GM11168 (cell line): ENCODE results near the gene EEF2.
"Not testable (repeated sequence)": the region's sequence is repeated elsewhere in the genome, so short reads cannot be mapped to it uniquely, and the experiment has no call there.

ENCODE experiments used
- in situ Hi-C: fragments of 300-500 bp; cut with MboI; formaldehyde crosslinking; loops from one replicate; pipeline ENCODE4 v1.12.0; 2022; ENCODE audit warnings: low sequenced_read_pairs; ENCODE audit not compliant: unreplicated experiment

Gene EEF2

DNA sequence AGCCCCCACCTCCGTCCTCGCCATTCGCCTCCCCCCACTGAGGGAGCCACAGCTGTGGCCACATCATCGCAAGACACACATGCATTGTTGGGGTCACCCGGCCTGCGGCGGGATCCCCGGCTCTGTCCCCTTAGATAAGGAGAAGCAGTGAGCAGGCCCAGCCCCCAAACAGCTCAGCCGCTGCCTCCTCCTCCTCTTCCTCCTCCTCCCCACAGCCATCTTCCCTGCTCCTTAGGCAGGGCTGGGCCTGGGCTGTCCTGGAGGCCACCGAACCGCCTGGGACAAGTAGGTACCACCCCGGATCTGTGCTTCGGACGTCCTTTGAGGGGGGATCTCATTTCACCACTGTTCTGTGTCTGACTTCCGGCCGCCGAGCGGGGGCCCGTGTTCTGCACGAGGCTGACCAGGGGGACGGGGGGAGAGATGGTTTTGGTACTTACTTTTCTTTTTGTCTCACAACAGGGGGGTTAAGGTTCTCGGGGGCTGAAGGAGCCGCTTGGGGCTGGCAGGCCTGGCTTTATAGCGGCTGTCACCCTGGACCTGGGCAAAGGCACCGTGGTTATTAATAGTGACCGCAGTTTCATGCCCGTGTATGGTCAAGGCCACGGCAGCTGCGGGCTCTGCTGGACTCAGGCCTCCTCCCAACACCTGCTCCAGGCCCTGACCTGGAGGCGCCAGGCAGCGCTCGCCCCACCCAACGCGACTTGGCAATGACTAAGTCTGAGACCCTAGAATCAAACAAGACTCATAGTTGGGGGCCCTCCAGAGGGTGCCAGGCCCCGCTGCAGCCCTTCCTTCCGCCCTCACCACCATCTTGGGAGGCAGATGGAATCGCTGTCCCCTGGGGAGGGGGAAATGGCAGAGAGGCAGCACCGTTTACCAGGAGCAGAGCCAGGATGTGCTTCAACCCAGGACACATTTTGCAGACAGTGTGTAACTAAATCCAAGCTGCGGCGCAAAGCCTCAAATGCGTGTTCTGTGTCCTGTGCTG is 34.1 kb downstream of the EEF2 start:
- in situ Hi-C loops = no loop called here

DNA sequence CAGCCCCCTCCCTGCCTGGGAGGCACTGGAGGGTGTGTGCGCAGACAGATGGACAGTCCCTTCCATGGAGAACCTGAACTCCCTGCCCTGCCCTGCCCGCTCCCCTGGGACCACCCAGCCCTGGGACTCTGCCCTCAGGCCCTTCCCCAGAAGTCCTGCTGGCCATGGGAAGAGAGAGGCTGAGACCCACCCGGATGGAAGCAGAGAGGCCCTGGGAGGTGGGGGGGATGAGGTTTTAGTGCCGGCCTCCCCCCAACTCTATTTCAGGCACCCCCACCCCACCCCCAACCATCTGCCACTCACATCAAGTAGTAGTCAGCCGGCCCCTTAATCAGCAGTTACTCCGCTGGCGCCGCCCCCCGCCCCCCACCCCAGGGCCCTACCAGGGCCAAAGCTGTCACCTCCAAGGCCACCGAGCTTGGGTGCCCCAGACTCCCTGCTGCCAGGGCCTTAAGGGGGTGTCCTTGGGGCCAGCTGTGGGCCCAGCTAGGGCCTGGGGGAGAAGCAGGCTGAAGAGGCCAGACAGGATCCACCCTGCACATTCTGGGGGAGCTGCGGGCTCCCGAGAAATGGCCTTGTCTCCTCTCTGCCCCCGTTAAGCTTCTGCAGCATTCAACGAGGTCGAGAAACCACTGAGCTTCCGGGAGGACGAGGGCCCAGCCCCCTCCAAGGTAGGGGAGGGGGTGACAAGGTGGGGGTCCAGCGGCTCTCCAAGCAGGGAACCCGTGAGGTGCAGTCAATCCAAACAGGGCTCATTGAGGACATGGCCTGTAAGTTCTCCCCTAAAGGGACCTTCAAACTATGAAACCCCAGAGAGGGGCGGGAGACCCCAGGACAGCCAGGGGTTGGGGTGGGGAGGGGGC is 35.0 kb downstream of the EEF2 start:
- in situ Hi-C loops = no loop called here

DNA sequence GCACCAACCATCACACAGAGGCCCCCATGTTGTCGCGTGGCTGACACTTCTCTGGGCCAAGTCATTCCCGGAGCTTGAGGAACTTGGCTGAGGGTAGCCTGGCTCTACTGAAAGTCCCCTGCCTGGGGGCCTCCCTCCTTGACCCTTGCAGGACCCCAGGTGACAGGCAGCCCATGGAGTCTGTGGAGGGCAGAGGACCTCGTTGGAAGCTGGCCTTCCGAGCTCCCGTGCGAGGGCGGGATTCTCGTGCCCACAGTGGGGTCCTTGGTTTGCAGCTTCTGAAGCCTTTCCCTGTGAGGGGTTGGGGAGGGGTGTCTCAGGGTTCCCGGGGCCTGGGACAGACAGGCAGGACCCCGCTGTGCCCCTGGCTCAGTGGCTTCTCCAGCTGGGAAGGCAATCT is 36.0 kb downstream of the EEF2 start:
- in situ Hi-C loops = no loop called here

DNA sequence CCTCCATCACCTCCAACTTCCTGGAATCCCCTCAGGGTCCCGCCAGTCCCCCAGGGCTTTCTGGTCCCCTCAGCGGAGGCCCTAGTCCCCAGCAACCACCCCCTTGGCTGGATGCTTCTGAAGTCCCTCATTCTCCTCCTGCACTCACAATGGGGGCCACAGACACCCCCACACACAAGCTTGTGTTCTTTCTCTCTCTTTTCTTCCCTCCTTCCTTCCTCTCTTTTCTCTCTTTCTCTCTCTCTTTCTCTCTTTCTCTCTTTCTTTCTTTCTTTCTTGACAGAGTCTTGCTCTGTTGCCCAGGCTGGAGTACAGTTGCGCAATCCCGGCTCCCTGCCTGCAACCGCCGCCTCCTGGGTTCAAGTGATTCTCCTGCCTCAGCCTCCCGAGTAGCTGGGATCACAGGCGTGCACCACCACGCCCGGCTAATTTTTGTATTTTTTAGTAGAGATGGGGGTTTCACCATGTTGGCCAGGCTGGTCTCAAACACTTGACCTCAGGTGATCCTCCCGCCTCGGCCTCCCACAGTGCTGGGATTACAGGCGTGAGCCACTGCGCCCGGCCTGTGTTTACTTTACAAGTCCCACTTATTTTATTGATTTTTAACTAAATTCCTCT is 37.8 kb downstream of the EEF2 start:
- in situ Hi-C loops = not testable (repeated sequence)

DNA sequence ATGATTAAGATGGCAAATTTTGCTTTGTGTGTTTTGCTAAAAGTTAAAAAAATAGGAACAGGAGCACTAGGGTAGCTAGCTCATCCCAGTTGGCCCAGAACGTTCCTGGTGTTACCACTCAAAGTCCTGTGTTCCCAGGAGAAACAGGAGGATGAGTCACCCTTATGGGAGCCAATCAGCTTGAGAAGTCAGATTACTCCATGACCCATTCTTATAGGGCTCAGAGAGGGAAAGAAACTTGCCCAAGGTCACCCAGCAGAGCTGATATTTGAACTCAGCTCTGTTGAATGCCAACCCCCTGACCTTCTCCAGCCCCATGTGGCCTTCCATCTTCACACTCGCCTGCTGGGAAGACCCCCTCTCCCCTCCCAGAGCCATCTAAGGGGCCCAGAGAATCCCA is 39.4 kb downstream of the EEF2 start:
- in situ Hi-C loops = no loop called here

DNA sequence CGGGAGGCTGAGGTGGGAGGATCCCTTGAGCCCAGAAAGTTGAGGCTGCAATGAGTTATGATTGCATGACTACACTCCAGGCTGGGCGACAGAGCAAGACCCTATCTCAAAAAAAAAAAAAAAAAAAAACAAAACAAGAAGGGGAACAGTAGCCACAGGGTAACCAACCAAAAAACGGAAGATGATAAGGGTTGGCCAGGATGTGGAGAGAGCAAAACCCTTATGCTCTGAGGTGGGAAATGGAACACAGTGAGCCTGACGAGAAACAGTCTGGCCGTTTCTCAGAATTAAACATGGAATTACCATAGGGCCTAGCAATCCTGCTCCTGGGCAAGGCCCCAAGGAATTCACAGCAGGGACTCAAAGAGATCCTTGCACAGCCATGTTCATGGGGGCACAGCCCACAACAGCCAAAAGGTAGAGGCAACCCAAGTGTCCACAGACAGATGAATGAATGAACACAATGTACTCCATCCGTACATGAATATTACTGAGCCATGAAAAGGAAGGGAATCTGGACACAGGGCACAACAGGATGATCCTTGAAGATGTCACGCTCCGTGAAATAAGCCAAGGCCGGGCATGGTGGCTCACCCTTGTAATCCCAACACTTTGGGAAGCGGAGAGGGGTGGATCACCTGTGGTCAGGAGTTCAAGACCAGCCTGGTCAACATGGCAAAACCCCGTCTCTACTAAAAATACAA is 41.1 kb downstream of the EEF2 start:
- in situ Hi-C loops = no loop called here

DNA sequence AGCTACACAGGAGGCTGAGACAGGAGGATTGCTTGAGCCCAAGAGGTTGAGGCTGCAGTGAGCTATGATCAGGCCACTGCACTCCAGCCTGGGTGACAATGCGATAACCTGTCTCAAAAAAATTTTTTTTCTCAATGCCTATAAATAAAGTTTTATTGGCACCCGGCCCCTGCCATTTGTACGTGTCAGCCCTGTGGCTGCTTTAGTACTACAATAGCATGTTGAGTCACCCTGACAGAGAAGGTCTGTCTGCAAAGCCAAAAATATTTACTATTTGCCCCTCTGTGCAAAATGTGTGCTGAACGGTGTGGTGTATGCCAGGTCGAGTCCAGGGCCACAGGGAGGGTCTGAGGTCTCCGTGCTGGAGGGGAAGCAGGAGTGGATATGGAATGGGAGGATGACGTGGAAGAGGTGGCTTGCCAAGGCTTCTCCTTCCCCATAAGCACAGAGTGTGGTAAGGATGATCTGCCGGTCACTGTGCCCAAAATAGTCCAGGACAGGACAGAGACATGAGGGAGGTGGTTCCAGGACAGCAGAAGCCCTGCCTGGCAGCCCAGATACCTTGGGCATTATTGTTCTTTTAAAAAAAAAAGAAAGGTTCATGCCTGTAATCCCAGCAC is 42.4 kb downstream of the EEF2 start:
- in situ Hi-C loops = no loop called here

DNA sequence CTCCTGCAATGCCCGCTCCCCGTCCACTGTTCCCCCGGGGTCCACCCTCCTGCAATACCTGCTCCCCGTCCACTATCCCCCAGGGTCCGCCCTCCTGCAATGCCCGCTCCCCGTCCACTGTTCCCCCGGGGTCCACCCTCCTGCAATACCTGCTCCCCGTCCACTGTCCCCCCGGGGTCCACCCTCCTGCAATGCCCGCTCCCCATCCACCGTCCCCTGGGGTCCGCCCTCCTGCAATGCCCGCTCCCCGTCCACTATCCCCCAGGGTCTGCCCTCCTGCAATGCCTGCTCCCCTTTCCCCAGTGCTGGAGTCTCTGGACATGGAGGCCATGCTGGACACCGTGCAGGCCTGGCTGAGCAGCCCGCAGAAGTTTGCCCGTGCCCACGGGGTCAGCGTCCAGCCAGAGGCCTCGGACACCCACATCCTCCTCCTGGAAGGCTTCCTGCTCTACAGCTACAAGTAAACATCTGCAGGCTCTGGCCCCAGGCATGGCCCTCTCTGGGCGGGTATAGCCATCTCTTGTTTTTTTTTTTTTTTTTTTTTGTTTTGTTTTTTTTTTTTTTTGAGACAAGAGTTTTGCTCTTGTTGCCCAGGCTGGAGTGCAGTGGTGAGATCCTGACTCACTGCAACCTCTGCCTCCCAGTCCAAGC is 46.8 kb downstream of the EEF2 start:
- in situ Hi-C loops = not testable (repeated sequence)

DNA sequence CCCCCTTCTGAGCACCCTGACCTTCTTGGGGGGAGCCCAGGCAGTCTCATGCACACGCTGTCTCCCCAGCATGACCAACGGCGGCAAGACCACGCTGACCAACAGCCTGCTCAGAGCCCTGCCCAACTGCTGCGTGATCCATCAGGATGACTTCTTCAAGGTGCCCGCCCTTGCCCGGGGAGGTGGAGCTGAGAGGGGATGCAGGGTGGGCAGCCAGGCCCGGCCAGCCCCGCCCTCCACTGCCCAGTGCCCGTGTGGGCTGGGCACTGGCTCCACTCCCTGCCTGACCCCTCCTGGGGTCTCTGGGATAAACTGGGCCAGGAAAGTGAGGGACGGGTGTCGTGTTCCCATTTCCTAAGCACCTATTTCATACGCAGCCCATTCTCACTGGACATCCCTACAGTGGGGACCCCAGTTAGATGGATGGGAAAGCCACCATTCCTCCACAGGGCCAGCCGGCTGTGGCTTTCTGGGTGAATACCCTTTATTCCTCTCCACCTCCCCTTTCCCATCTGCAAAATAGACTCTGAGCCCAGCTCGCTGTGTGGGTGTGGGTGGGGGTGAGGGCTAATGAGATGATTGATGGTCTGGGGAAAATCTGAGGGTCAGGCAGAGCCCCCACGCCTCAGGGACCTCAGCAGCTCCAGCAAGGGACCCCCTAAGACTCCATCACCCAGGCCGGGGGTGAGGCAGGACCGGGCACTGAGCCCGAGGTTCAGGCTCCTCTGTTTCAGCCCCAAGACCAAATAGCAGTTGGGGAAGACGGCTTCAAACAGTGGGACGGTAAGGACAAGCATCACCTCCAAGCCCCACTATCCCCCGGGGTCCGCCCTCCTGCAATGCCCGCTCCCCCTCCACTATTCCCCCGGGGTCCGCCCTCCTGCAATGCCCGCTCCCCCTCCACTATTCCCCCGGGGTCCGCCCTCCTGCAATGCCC is 48.5 kb downstream of the EEF2 start:
- in situ Hi-C loops = no loop called here

DNA sequence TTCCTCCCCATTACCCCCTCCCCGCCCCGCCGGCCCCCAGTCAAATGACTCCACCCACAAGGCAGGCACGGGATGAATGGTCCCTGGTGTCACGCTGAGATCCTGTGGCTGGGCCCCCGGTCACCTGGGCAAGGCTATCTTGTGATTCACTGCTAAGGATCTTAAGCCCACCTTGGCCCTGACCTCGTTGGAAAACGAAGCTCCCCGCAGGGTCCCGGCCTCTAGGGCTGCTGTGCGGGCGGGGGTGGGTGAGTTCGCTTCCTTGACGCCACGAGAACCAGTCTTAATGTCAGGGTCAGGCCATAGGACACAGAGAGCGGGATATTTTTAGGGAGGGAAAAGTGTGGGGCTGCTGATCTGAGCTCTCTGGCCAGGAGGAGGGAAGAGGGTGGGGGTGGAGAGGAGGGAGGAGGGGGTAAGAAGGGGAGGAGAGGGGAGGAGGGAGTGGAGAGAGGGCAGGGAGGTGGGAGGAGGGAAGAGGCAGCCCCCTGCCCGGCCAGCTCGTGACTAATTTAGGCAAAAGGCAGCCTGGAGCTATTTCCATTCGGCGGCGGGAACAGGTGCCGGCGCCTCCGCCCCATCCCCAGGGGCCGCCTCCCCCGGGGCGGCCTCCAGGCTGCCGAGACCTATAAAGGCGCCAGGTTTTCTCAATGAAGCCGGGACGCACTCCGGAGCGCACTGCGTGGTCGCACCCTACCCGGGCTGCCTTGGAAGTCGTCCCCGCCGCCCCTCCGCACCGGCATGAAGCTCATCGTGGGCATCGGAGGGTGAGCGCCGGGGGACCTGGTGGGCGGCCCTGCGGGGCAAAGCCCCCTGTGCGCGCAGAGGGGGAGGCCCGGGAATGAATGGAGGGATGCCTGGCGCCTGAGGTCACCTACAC is 52.1 kb downstream of the EEF2 start, which contains the start of gene NMRK2:
TSS of gene NMRK2 (plus strand) at position 139 of the 880 bp plus-strand sequence. CDS start at position 742, 603 bp downstream.
- in situ Hi-C loops = no loop called here

DNA sequence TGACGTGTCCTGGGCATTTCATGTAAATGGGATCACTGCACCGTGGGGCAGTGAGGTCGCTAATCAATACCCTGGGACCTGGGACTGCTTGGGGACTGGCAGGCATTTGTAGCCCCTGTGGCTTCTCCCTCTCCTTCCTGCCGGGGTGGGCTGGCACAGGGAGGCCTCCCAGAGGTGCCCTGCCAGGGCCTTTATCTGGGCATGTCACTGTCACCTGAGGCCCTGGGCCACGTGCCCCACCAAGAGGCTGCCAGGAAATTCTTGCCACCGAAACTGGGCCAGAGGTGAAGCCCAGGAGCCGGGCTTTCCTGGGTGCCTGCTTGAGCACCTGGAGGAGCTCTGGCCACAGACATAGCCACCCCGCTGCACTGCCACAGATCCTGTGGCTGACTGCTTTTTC is 54.2 kb downstream of the EEF2 start:
- in situ Hi-C loops = no loop called here
